Activated effector memory CD4-positive, alpha-beta T cell treated with anti-CD3 and anti-CD28 coated beads, Interleukin-2, amount 50 U/mL, for 16 hours (primary cell): ENCODE measurements around the gene CDYL.

Source experiments
- DNase-seq: peaks from one replicate; pipeline ENCODE4 v3.0.0-alpha.2; 2020

Gene CDYL, protein sequence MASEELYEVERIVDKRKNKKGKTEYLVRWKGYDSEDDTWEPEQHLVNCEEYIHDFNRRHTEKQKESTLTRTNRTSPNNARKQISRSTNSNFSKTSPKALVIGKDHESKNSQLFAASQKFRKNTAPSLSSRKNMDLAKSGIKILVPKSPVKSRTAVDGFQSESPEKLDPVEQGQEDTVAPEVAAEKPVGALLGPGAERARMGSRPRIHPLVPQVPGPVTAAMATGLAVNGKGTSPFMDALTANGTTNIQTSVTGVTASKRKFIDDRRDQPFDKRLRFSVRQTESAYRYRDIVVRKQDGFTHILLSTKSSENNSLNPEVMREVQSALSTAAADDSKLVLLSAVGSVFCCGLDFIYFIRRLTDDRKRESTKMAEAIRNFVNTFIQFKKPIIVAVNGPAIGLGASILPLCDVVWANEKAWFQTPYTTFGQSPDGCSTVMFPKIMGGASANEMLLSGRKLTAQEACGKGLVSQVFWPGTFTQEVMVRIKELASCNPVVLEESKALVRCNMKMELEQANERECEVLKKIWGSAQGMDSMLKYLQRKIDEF

DNA sequence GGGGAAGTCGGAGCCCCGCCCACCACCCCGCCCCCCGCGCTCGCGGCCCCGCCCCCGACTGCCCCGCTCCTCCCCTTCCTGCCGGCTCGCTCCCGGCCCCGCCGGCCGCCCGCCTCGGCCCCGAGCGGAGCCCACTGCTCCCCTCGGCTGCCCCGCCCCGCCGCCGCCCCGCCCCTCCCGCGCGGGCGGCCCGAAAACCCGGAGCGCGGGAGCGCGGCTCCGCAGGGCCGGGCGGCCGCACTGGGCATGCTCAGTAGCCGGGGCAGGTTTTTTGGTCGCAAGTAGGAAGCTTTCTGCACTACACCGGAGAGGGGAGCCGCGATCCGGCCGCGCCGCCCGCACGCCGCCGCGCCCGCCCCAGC lies at the start of gene CDYL:
Gene CDYL, plus strand, starts transcription at position 274 of the 362 bp plus-strand sequence. CDS start 380 bp downstream, outside the sequence.
- DNase-seq, result peak; percentile 96

DNA sequence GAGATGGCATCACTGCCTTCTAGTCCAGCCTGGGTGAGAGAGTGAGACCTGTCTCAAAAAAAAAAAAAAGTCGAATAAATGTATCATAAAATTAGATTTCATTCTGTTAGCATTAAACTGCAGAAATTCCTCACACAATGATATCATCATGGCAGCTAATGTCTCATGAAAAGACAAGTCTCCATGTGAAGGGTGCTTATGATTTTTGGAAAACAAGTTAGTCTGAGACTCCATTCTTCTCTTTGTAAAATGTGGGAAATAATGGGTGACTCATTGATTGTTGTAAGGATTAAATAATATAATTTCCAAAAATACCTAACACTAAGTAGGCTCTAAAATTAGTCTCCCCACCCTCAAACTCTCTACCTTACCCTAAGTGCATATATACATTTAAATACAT lies 49.6 kb upstream of the CDYL start:
- DNase-seq, result no peak

DNA sequence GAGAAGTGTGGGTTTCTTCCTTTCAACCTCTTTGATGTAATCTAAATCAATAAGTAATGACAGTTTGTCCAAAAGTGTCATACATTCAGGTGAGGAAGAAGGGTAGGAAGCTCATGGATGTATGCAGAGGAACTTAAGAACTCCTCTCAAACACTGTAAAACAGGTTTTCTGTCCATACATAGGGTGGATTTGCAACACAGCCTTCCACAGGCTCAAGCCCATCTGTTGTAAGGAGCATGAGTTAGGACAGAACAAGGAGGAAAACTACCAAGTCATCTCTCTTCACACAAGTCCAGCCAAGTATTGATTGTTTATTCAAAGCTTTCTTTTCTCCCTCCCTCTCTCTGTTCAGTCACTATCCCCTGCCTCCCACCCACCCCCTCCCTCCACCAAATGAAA lies 49.0 kb upstream of the CDYL start:
- DNase-seq, result no peak

DNA sequence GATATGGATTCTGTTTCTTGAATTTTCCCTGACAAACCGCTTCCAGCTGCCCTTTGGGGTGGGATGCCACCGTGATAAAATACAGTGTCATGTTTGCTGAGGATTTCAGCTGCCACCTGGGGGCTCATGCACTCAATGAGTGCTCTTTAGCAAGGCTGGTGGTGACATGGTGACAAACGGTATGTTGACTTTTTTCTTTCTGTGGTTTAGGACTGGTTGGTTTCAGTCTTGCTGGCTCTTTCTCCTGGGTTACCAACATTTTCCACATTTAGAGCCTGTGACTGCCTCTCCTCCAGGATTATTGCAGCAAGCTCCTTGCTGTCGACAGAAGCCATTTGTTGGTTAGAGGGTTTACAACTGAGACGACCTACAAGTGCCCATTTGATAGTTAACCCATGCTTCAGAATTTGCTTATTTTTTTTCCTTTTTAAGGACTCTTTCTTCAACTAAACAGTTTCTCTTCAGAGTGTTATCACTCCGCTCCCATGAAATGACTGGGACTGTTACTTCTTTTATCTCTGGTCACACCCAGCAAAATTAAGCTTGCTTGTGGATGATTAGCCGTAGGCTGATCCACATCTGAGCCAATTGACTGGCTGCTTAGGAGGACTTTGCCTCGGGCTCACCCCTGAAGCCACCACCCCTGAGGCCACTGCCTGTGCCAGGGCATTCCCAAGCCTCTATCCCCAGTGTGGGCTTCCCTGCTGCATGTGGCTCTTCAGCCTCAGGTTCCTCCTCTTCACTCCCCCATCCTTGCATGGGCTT lies 48.4 kb upstream of the CDYL start:
- no peak for DNase-seq

DNA sequence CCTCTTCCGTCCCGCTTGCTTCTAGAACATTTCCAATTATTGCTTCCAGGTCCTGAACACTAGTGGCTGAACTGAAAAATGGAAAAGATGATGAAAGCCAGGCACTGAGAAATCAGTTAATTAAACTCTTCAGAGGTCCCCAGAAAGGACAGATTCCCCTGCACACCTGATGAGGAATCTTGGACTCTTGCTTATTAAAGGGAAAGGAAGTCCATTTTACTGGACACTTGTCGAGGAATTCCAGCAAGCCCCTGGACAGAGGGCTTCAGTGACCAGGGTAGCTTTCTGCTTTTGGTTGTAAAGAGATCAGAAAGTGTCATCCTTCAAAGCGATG lies 47.8 kb upstream of the CDYL start:
- DNase-seq, result no peak

DNA sequence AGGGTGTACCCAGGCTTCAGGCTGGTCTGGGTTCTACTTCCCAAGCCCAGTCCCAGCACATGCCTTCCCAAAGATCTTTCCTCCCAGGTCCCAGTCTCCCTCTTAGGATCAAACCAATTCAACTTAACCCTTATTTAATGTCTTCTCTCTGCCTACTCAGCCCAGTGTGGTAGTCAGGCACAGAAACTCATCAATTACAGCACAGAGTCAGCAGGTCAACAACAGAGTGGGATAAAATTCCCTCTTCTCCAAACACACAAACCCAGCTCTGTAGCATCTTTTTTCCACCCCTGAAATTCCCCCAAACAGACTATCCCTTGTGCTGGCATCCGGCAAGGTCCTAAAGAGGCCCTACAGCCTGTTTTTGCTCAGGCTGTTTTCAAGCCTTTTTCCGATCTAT lies 47.3 kb upstream of the CDYL start:
- no peak for DNase-seq

DNA sequence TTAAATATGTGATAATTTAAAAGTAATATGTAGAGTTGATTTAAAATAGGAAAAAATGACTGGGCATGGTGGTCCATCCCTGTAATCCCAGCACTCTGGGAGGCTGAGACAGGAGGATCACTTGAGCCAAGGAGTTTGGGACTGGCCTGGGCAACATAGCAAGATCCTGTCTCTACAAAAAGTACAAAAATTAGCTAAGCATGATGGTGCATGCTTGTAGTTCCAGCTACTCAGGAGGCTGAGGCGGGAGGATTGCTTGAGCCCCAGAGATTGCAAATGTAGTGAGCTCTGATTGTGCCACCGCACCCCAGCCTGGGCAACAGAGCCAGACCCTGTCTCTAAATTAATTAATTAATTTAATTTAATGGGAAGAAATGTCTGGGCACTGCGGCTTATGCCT lies 44.2 kb upstream of the CDYL start:
- no peak for DNase-seq

DNA sequence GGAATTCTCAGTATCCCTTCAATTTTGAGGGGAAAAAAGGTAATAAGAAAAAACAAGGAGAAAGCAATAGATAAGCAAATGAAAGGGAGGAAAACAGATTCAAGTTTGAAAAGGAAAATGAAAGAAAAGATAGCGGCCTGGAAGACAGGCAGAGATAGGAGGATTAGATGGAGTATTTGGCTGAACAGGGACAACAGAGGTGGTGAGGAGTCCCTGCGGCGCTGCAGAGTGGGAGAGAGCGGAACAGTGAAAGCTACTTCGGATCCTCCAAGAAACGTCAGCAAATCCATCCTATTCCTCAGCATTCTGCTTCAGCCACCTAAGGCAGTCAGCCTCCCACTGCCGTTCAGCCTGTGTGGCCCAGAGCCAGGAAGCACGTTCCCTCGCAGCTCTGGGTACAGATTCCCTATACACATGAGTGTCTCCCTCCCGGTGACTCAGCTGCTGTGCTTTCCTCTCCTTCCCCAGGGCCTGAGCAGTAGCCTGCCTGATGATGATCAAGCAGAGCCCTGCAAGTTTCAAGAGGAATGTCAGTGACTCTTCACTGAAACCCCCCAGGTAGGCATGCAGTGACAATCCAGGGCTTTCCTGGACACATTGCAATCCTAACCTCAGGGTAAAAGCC lies 43.4 kb upstream of the CDYL start:
- no peak for DNase-seq

DNA sequence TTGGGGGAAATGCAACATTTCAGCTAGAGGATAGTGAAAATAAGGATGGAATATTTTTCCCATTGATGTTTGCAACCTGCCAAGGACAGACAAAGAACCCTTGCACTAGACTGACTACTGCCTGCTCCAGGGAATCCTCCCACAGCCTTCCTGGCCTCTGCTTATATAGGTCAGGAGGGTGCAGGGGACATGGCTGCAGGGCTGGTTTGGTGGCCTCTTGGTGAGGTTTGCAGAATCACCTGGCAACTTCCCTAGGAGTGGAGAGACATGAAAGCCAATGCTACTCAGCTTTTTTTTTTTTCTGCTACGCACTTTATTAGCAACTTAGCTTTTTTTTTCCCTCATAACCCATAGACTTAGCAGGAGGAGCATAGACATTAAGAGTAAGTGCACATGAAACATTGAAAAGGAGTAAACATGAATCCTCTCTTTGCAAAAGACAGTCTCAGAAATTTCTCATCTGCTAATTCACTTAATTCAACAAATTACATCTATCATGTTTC lies 39.8 kb upstream of the CDYL start:
- no peak for DNase-seq

DNA sequence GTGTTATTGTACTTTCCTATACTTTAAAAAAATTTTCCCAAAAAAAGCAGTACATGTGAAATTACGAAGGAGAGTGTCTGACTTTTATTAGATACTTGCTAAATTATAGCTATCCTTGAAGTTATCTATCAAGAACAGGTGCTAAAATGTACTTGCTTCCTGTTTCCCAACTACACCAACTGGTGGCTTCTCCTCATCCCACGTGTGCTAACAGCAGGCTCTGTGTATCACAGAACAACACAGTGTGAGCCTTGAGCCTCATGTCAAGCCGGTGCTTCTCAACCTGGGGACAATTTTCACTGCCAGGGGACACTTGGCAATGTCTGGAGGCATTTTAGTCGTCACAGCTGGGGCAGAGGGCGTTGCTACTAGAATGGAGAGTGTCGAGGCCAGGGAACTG lies 36.2 kb upstream of the CDYL start:
- DNase-seq, result no peak

DNA sequence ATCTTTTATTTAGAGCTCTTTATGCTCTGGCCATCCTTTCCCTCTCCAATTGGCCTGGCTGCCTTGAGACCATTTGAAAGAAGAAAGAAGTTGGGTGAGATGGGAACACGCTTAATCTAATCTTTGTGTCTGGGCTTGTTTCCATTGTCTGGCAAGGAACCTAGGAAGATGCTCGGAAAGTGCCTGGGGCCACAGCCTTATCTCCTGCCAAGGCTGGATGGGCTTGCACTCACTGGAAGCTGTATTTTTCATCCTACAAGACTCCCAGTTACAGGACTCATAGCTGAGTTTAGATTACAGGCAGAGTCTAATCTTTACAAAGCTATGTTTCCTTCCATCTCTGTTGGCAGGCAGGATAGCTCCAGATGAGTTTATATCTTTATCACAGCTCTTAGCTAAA lies 33.1 kb upstream of the CDYL start:
- no peak for DNase-seq

DNA sequence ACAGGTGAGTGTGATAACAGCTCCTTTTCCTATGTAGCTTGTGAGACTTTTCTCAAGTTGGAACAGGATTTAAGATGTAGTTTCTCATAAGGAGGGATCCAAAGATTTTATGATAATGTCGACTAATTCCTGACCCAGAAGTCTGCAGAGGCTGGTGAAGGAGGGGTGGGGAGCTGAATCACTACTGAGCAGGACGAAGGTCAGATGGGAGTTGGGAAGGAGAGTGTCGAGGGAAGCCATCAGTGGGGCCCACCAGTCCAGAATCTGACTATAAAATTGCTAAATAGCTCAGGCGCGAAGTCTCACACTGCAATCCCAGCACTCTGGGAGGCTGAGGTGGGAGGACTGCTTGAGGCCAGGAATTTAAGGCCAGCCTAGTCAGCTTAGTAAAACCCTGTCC lies 32.3 kb upstream of the CDYL start:
- no peak for DNase-seq

DNA sequence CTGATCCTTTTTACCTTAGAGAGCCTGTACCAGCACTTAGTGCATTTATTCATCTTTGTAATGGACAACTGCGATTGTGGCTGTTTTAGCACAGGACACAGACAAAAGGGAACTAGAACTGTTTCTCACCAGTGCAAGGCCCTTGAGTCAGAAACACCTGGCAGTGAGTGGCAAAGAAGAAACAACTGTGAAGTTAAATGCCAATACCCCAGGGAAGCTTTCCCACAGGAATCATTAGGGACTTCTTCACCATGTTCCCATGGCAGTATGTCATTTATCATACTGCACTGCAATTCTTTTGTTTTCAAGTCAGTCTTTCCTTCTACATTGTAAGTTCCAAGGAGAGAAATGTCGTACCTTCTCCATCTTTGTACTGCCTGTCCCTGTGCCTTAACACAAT lies 28.6 kb upstream of the CDYL start:
- no peak for DNase-seq

DNA sequence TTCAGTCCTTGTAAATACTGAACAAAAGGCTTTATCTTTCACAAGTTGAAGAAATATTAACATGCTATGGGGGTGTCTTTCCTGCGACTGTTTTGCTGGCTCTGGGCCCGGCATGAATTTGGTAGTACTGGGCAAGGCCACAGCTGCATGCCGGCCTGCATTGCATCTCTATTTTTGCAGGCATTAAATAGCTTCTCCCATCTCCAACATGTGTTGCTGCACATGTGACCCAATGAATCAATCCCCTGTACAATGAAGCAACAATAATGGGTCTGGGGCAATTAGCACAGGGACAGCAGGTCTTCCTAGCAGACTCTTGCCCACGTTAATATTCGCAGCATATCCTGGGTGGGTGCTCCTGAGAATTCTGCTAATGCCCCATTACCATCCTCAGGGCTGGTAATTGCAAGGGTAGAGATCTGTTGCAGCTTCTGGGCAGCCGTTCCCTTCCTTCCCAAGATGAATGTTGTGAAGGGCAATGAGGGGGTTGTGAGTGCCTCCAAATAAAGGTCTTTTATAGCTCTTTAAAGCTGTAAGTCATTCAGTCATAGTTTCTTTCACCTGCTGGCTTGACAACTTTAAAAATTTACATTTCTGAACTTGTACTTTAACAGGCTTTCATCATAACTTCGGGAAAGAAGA lies 24.3 kb upstream of the CDYL start:
- no peak for DNase-seq

DNA sequence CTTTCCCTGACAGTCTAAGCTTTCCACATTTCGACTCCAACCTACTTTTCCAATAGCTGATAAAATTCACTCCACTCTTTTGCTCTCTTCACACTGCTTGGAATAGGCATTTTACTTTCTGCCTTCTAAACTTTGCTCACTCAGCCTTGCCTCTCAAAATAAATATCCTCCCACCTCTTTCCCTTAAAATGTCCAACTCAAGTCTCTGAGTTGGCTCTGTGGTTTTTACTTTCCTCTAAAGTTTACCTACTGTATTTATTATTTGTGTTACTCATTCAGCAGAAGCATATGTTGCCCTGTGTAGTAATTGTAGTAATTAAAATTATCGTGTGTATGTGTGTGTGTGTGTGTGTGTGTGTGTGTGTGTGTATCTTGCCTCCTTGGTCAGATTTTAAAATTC lies 20.0 kb upstream of the CDYL start:
- no peak for DNase-seq

DNA sequence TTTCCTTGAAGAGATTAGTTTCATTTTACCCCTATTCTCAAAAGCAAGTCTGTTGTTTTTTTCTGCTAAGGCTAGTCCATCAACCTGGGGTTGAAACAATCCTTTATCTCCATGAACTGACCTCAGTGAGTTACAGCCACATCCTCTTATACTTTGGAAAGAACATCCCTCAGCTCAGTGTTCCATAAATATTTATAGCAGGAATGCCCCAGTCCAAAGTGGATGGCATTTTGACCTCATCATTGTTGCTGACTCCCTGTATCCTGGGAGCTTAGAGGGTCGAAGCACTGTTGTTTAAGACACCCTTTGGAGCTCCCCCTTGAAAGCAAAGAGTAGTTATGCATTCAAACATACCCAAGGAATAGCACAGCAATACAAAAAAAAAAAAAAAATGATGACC lies 16.2 kb upstream of the CDYL start:
- no peak for DNase-seq

DNA sequence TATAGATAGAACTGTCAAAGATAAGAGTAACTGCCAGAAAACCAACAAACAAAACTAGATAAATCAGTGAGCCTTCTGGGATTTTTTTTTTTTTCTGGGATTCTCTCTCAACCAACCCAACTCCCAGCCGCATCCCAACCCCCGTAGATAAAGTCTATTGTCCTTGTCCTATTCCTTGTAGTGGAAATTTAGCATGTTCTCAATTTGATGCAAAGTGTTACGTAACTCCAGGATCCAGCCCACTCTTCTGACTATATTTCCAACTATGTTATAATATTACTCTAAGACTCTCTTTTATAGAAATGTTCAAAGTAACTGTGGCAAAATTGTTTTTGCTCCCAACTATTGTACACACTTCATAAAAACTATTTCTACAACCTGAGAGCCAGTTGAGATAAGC lies 15.4 kb upstream of the CDYL start:
- DNase-seq, result no peak

DNA sequence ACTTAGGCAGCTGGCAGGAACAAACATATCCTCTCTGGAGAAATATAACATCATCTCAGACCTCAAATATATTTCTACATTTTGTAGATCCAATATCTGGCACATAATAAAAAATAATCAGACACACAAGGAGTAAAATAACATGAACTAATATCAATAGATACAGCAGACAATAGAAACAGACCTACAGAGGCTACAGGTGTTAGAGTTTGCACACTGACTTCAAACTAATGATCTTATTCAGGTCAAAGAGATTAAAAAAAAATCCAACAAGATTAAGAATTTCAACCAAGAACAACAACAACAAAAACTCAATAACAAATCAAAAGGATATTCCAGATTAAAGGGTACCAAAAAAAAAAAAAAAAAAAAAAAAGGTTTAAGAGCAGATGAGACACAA lies 13.9 kb upstream of the CDYL start:
- no peak for DNase-seq

DNA sequence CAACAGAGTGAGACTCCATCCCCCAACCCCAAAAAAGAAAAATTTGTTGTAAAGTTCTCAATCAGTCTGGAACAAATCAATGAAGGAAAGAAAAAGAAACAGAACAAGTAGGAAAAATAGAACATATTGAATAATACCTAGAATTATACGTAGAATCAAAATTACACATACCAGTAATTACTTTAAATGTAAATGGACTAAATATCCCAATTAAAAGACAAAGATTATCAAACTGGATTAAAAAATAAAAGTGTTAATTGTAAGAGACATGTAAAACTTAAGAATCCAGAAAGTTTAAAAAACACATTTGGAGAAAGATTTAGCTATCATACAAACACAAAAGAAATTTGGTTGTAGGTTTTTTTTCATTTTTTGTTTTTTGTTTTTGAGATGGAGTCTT lies 12.3 kb upstream of the CDYL start:
- no peak for DNase-seq

DNA sequence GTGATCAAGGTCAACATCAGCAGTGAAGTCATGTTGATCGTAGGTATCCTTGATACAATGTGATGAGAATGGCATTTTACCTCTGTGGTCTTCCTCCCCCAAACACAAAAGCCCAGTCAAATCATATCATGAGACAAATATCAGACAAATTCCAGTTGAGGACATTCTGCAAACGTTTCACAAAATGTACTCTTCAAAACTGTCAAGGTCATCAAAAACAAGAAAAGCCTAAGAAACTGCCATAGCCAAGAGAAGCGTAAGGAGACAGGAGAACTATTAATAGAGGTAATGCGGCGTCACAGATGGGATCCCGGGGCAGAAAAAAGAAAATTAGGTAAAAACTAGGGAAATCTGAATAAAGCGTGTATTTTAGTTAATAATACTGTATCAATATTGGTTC lies 7.4 kb upstream of the CDYL start:
- no peak for DNase-seq

DNA sequence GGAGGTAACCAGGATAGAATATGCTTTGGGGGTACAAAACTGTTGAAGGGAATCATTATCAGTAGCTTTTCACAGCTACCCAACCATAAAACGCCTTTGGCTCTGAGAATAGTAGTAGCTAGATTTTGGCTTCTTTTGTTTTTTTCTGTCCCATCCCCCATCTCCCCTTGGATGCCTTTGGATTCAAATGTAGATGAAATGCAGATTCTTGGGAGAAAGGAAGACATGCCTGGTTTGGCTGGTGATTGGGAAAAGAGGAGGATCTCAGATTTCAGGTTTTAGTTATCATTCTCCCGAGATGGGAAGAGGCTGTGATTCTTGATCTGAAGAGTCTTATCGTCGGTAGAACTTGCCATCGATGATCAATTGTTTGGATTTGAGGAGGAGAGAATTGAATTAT lies 3.5 kb upstream of the CDYL start:
- no peak for DNase-seq

DNA sequence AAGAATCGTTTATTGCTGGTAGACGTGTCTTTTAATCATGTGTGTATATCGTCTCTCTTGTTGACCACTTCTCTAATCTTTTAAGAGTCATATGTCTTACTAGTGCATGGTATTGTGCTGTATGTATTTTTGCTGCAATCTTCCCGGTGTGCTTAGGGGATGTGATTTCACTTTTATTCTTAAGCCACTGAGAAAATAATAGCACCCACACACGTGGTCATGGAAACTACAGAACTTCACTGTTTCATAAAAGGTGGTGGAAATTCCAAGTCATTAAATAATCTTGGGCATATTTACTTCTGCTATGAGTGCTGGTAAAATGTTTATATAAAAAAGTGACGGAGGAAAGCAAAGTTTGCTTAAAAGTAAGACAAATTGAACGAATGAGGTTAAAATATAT lies 3.0 kb upstream of the CDYL start:
- DNase-seq, result no peak

DNA sequence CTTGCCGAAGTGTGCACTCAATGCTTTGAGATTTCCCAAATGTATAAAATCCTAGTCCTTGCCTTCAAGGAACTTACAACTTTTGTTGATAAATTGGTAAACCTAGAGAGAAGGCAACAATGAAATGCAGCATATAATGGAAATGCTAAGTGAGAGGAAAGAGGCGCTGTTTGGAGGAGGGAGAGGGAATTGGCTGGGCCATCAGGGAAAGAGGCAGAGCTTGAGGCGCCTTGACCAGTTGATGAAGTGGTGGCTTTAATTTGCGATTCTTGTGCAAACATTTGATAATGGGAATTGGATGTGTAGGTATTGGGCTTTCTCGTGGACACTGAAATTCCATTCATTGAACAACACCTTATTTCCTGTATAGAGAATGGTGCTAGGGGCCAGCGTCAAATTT lies 1.9 kb upstream of the CDYL start:
- DNase-seq, result no peak
